Pancreas (tissue), 10 donors: ENCODE data around the gene THOP1. TPM values are rescaled to one million over a fixed set of nuclear protein-coding genes. Genes with fewer than 3 reads are reported as not detected.

ENCODE experiments used
- ATAC-seq, 4 donors: fragments of 200-7000 bp; cut with Tn5 transposase; one replicate each; pipeline versions ENCODE4 v1.8.0 to v1.9.1; 2020; ENCODE audit warnings: mild to moderate bottlenecking in 4 of 4, moderate library complexity in 4 of 4
- DNase-seq, 6 donors: peaks; one replicate each; pipeline ENCODE4 v3.0.0-alpha.2; 2020
- FAIRE-seq: peaks from 2 replicates; lab custom pipeline; 2012; peaks lifted over from hg19 to GRCh38; lab: Jason Lieb, UNC
- H3K27ac ChIP-seq, 4 donors: fragments of 200-600 bp; sonication (generic); 1 replicate in 3 of 4; 2 replicates in 1 of 4; pipeline versions ENCODE4 v1.5.0 to v1.8.0; 2020
- H3K27me3 ChIP-seq, 4 donors: fragments of 200-600 bp; one replicate each; pipeline ENCODE4 v1.8.0; 2021
- H3K36me3 ChIP-seq, 3 donors: fragments of 200-600 bp; sonication (generic) in 1 of 3; one replicate each; pipeline versions ENCODE4 v1.5.0 to v1.8.0; 2020 to 2021
- H3K4me1 ChIP-seq, 3 donors: fragments of 200-600 bp; one replicate each; pipeline ENCODE4 v1.8.0; 2021
- H3K4me3 ChIP-seq, 4 donors: fragments of 200-600 bp; sonication (generic) in 2 of 4; one replicate each; pipeline versions ENCODE4 v1.5.0 to v1.8.0; 2020 to 2021
- H3K9me3 ChIP-seq, 4 donors: fragments of 200-600 bp; one replicate each; pipeline ENCODE4 v1.8.0; 2021
- CTCF ChIP-seq, 4 donors: fragments of 200-600 bp; sonication (generic) in 3 of 4; IDR thresholded peaks; one replicate each; pipeline versions ENCODE4 v1.5.0 to v1.8.0; 2021; ENCODE audit warnings: antibody characterized with exemption in 4 of 4
- WGBS, 2 donors: extraction: QIAGEN DNeasy Blood & Tissue Kit; methylation state at CpG; one replicate each; pipeline ENCODE4 v1.1.7; 2013; 5-methylcytosine and 5-hydroxymethylcytosine counted together
- intact Hi-C, 3 donors: fragments of 100-400 bp; cut with DNase I; formaldehyde crosslinking; loops; one replicate each; pipeline versions ENCODE4 v1.11.1 to v1.14.2; 2022
- polyA plus RNA-seq, 2 donors: library from polyadenylated mRNA; stranded (reverse); fragments of 200-250 nt; gene quantifications; one replicate each; pipeline ENCODE4 v1.2.3, GENCODE V29; 2013
- total RNA-seq, 6 donors: library from RNA; stranded (reverse); fragmentation: NEBNext Ultra II Directional in 4 of 6; extraction: Animal tissue kit (Norgen Biotek cat#: 25700) in 4 of 6; gene quantifications; one replicate each; pipeline versions ENCODE4 v1.2.1 to v1.2.4, GENCODE V29; 2021 to 2023
- donor health status: healthy with polysubstance abuse.
- donor health status: DM: no; HTN: no; CAD: no; lungs with moderate emphysema.
- donor health status: DM: no; HTN: no; CAD: no.
- donor health status: control.
- donor health status: control.
- donor health status: Bipolar disorder and iron deficiency.
- donor health status: DM: yes; HTN: yes; CAD: no.
- donor health status: DM: no; HTN: no; CAD: no.
- donor health status: DM: no; HTN: no; CAD: no.
- donor health status: DM: yes; HTN: yes; CAD: no.

THOP1 gene
- total and polyA plus RNA-seq, 8 donors: 11.6 to 124 (median 20.5) TPM

- intact Hi-C loops: no loop called here
- no peaks in the 10 kb centered on the region for H3K9me3 ChIP-seq
- no peak for ATAC-seq
- DNase-seq: no peak
- WGBS, 2 donors: 94 to 96% methylated on average over 20 of the region's 20 CpGs
- H3K27ac ChIP-seq: no peak overlapping the region
- TF ChIP-seq CTCF (IDR thresholded peaks at IDR 0.05): no peak
- no peaks in the 10 kb centered on the region for H3K4me1 ChIP-seq
- no peaks in the 10 kb centered on the region for H3K27me3 ChIP-seq
- FAIRE-seq: no peak
- no peak overlapping the region for H3K4me3 ChIP-seq
- peaks cover 0 to 8% (median 0%) of the 10 kb centered on the region in 3 donors for H3K36me3 ChIP-seq
Observed at GRCh38 chr19:2811221-2811722, 26.0 kb downstream of the THOP1 start.

GRCh38 chr19:2811735-2812413 is 26.6 kb downstream of the THOP1 start:
- no peak for DNase-seq
- H3K4me3 ChIP-seq: no peak overlapping the region
- TF ChIP-seq CTCF (IDR thresholded peaks at IDR 0.05): no peak
- H3K9me3 ChIP-seq: no peaks in the 10 kb centered on the region
- FAIRE-seq: no peak
- H3K27me3 ChIP-seq: no peaks in the 10 kb centered on the region
- H3K4me1 ChIP-seq: no peaks in the 10 kb centered on the region
- 91 to 94% methylated on average over 27 to 34 of the region's 34 CpGs for WGBS, 2 donors
- ATAC-seq: no peak
- no peak overlapping the region for H3K27ac ChIP-seq
- intact Hi-C loops: no loop called here
- H3K36me3 ChIP-seq: peaks cover 0 to 8% (median 0%) of the 10 kb centered on the region in 3 donors

GRCh38 chr19:2812414-2813234 is 27.3 kb downstream of the THOP1 start:
- TF ChIP-seq CTCF (IDR thresholded peaks at IDR 0.05): no peak
- Histone ChIP-seq H3K9me3 (no peaks in the 10 kb centered on the region), H3K4me1 (no peaks in the 10 kb centered on the region), H3K4me3 (no peak overlapping the region), H3K36me3 (peaks cover 0 to 3% (median 0%) of the 10 kb centered on the region in 3 donors), H3K27ac (no peak overlapping the region), H3K27me3 (no peaks in the 10 kb centered on the region)
- no peak for ATAC-seq
- no peak for DNase-seq
- intact Hi-C loops: no loop called here
- 95% methylated on average over 34 to 37 of the region's 37 CpGs for WGBS, 2 donors
- no peak for FAIRE-seq

GRCh38 chr19:2813235-2814160 is 28.2 kb downstream of the THOP1 start:
- no peak overlapping the region for H3K27ac ChIP-seq
- DNase-seq (no peak), FAIRE-seq (no peak), ATAC-seq (no peak)
- H3K4me1 ChIP-seq: no peaks in the 10 kb centered on the region
- H3K36me3 ChIP-seq: no peaks in the 10 kb centered on the region
- no peak overlapping the region for H3K4me3 ChIP-seq
- no peaks in the 10 kb centered on the region for H3K27me3 ChIP-seq
- TF ChIP-seq CTCF (IDR thresholded peaks at IDR 0.05): no peak
- intact Hi-C loops: no loop called here
- no peaks in the 10 kb centered on the region for H3K9me3 ChIP-seq
- WGBS, 2 donors: 89% methylated on average over 32 to 35 of the region's 35 CpGs
